Neural progenitor cell (in vitro differentiated cells): ENCODE measurements around the gene HMG20A. TPM values are rescaled to one million over a fixed set of nuclear protein-coding genes. Genes with fewer than 3 reads are reported as not detected.

ENCODE experiments used
- DNase-seq: peaks from one replicate; pipeline ENCODE4 v3.0.0-alpha.2; 2016; ENCODE audit warnings: low spot score
- H2AFZ ChIP-seq: fragments of 200-600 bp; sonication (generic); replicated peaks from 2 replicates; pipeline ENCODE4 v1.6.1; 2016; ENCODE audit warnings: antibody characterized with exemption
- H3F3A ChIP-seq: fragments of 200-600 bp; sonication (generic); 2 replicates; pipeline ENCODE4 v1.6.1; 2016; ENCODE audit warnings: antibody characterized with exemption, low read depth
- H3K27ac ChIP-seq: fragments of 200-600 bp; sonication (generic); 2 replicates; pipeline ENCODE4 v1.5.1; 2016; ENCODE audit warnings: mild to moderate bottlenecking
- H3K27me3 ChIP-seq: fragments of 200-600 bp; sonication (generic); 2 replicates; pipeline ENCODE4 v1.6.1; 2016; ENCODE audit warnings: mild to moderate bottlenecking, moderate library complexity
- H3K36me3 ChIP-seq: fragments of 200-600 bp; sonication (generic); 2 replicates; pipeline ENCODE4 v1.5.1; 2016
- H3K4me1 ChIP-seq: fragments of 200-600 bp; sonication (generic); 2 replicates; pipeline ENCODE4 v1.6.1; 2016; ENCODE audit warnings: mixed run types
- H3K4me2 ChIP-seq: fragments of 200-600 bp; sonication (generic); 2 replicates; pipeline ENCODE4 v1.6.1; 2016
- H3K4me3 ChIP-seq: fragments of 200-600 bp; sonication (generic); 2 replicates; pipeline ENCODE4 v1.5.1; 2016
- H3K79me2 ChIP-seq: fragments of 200-600 bp; sonication (generic); 2 replicates; pipeline ENCODE4 v1.6.1; 2016; ENCODE audit warnings: low read depth
- H3K9ac ChIP-seq: fragments of 200-600 bp; sonication (generic); 2 replicates; pipeline ENCODE4 v1.6.1; 2016
- H3K9me3 ChIP-seq: fragments of 200-600 bp; sonication (generic); 2 replicates; pipeline ENCODE4 v1.5.1; 2016; ENCODE audit warnings: low read depth
- H4K20me1 ChIP-seq: fragments of 200-600 bp; sonication (generic); 2 replicates; pipeline ENCODE4 v1.6.1; 2016; ENCODE audit warnings: low read depth
- H3K27ac Mint-ChIP-seq: 3 replicates; pipeline ENCODE4 v1.8.0; 2021; ENCODE audit warnings: mixed read lengths
- H3K27me3 Mint-ChIP-seq: 2 replicates; pipeline ENCODE4 v1.8.0; 2022; ENCODE audit warnings: low read depth, mild to moderate bottlenecking, inconsistent platforms, moderate library complexity, mixed read lengths; ENCODE audit not compliant: insufficient read depth
- H3K36me3 Mint-ChIP-seq: 3 replicates; pipeline ENCODE4 v1.8.0; 2021; ENCODE audit warnings: mixed read lengths
- H3K4me1 Mint-ChIP-seq: 3 replicates; pipeline ENCODE4 v1.8.0; 2021; ENCODE audit warnings: mixed read lengths
- H3K4me3 Mint-ChIP-seq: 3 replicates; pipeline ENCODE4 v1.8.0; 2021; ENCODE audit warnings: mild to moderate bottlenecking, moderate library complexity, mixed read lengths
- H3K9me3 Mint-ChIP-seq: 3 replicates; pipeline ENCODE4 v1.8.0; 2020; ENCODE audit warnings: mixed read lengths
- EZH2 ChIP-seq: fragments of 200-600 bp; sonication (generic); IDR thresholded peaks from 2 replicates; pipeline ENCODE4 v1.6.1; 2017; ENCODE audit warnings: antibody characterized with exemption, mild to moderate bottlenecking, moderate library complexity
- EZH2phosphoT487 ChIP-seq: fragments of 200-600 bp; sonication (generic); IDR thresholded peaks from 2 replicates; pipeline ENCODE4 v1.6.1; 2017; ENCODE audit warnings: antibody characterized with exemption
- total RNA-seq: library from RNA; depleted of rRNA; stranded (reverse); fragments of >200 nt; gene quantifications from 2 replicates; pipeline ENCODE4 v1.2.3, GENCODE V29; 2015; ENCODE audit warnings: low replicate concordance
- TF ChIP-seq, protein P1 (sequence below): fragments of 200-600 bp; sonication (generic); IDR thresholded peaks from 2 replicates; pipeline ENCODE4 v1.5.1; 2017; ENCODE audit warnings: antibody characterized with exemption, mild to moderate bottlenecking

Gene HMG20A
- total RNA-seq, 1 donor from 2014 or later = 75.6 TPM

DNA sequence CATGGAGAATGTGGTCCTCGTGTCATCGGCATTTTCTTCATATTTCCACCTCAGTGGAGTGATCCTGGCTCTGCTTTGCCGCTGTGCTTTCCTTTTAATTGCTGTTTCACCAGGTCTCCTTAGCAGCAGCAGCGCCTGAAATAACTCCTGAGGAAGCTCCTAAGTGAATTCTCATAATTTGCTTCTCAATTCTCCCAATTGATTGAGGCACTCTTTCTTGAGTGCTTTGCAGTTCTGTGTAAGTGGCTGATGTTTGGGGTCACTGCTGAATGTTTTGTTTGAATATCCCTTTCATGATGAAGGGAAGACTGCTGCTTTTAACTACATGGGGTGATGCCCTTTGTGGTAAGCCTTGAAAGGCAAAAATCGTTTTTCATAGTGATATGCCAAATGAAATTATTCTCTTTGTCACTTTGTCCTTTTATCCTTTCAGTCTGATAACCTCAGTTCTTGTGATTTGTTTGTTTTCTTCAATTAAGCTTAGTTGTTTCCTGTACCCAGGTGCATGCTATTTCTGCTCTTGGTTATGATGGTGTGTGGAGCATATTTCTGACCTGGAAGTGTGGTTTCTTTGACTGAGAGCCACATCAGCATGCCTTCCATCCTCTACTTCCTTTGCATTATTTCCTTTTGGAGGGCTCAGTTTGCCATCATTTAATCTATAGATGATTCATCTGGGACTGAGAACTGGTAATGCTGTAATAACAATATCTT is 36.7 kb downstream of the HMG20A start:
- TF ChIP-seq, protein P1, sequence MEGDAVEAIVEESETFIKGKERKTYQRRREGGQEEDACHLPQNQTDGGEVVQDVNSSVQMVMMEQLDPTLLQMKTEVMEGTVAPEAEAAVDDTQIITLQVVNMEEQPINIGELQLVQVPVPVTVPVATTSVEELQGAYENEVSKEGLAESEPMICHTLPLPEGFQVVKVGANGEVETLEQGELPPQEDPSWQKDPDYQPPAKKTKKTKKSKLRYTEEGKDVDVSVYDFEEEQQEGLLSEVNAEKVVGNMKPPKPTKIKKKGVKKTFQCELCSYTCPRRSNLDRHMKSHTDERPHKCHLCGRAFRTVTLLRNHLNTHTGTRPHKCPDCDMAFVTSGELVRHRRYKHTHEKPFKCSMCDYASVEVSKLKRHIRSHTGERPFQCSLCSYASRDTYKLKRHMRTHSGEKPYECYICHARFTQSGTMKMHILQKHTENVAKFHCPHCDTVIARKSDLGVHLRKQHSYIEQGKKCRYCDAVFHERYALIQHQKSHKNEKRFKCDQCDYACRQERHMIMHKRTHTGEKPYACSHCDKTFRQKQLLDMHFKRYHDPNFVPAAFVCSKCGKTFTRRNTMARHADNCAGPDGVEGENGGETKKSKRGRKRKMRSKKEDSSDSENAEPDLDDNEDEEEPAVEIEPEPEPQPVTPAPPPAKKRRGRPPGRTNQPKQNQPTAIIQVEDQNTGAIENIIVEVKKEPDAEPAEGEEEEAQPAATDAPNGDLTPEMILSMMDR = no peak
- no peak for TF ChIP-seq EZH2phosphoT487
- TF ChIP-seq EZH2 = no peak
- no peaks in the 10 kb centered on the region for H3K27me3 ChIP-seq
- no peak overlapping the region for H3K4me2 ChIP-seq
- Mint-ChIP-seq H3K27me3 (no peaks in the 10 kb centered on the region), H3K4me3 (no peak overlapping the region), H3K36me3 (peaks cover 21% of the 10 kb centered on the region), H3K27ac (no peak overlapping the region), H3K4me1 (peaks cover 11% of the 10 kb centered on the region), H3K9me3 (no peaks in the 10 kb centered on the region)
- no peaks in the 10 kb centered on the region for H3K4me1 ChIP-seq
- no peak overlapping the region for H3K9ac ChIP-seq
- H3F3A ChIP-seq = no peaks in the 10 kb centered on the region
- no peaks in the 10 kb centered on the region for H3K36me3 ChIP-seq
- no peaks in the 10 kb centered on the region for H4K20me1 ChIP-seq
- no peak for DNase-seq
- H2AFZ ChIP-seq = no peak overlapping the region
- H3K79me2 ChIP-seq = peaks cover 12% of the 10 kb centered on the region
- H3K4me3 ChIP-seq = no peak overlapping the region
- H3K9me3 ChIP-seq = no peaks in the 10 kb centered on the region
- no peak overlapping the region for H3K27ac ChIP-seq

DNA sequence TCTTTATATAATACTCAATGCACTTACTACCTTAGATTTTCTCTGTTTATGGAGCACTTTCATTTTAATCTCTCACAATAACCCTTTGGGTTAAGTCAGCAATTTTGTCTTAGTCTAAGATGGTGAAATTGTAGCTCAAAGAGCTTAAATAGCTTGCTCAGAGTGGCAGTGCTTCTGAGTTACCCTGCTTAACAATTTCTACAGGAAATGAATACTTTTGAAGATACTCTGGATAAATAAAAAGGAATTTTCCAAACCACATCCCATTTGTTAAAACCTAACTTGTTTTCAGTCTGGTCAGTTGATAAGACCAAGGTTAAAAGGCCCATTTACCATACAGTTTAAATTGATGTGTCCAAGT is 37.2 kb downstream of the HMG20A start:
- H3K9me3 Mint-ChIP-seq = no peaks in the 10 kb centered on the region
- Histone ChIP-seq H3K36me3 (no peaks in the 10 kb centered on the region), H3K4me2 (no peak overlapping the region), H3K27ac (no peak overlapping the region), H3K9me3 (no peaks in the 10 kb centered on the region), H4K20me1 (no peaks in the 10 kb centered on the region), H3K4me1 (no peaks in the 10 kb centered on the region), H3K79me2 (peaks cover 12% of the 10 kb centered on the region), H2AFZ (no peak overlapping the region), H3K27me3 (no peaks in the 10 kb centered on the region), H3K4me3 (no peak overlapping the region), H3F3A (no peaks in the 10 kb centered on the region), H3K9ac (no peak overlapping the region)
- no peak overlapping the region for H3K27ac Mint-ChIP-seq
- peaks cover 11% of the 10 kb centered on the region for H3K4me1 Mint-ChIP-seq
- TF ChIP-seq EZH2 (no peak), EZH2phosphoT487 (no peak)
- TF ChIP-seq, protein P1 = no peak
- H3K36me3 Mint-ChIP-seq = peaks cover 20% of the 10 kb centered on the region
- H3K27me3 Mint-ChIP-seq = no peaks in the 10 kb centered on the region
- no peak for DNase-seq
- no peak overlapping the region for H3K4me3 Mint-ChIP-seq

DNA sequence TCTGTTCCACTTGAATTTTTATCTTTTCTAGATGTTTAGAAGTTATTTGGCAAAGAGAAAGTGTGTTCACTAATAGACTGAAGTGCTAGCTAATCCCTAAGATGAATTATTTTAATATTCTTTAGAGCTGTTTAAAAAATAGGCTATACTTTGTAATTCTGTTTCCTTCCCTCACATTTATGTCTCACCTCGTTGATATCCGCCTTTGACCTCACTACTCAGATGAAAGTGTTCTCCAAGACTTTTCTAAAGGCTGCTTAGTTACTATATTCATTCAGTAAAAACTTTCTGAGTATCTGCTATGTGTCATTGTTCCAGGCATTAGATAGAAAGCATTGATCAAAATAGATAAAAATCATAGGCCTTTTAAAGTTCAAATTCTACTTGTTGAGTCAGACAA is 38.3 kb downstream of the HMG20A start:
- Histone ChIP-seq H4K20me1 (no peaks in the 10 kb centered on the region), H3F3A (no peaks in the 10 kb centered on the region), H2AFZ (no peak overlapping the region), H3K9ac (no peak overlapping the region), H3K4me3 (no peak overlapping the region), H3K4me2 (no peak overlapping the region), H3K4me1 (no peaks in the 10 kb centered on the region), H3K79me2 (peaks cover 7% of the 10 kb centered on the region), H3K27me3 (no peaks in the 10 kb centered on the region), H3K36me3 (no peaks in the 10 kb centered on the region), H3K27ac (no peak overlapping the region), H3K9me3 (no peaks in the 10 kb centered on the region)
- Mint-ChIP-seq H3K9me3 (no peaks in the 10 kb centered on the region), H3K36me3 (peaks cover 20% of the 10 kb centered on the region), H3K27ac (no peak overlapping the region), H3K27me3 (no peaks in the 10 kb centered on the region), H3K4me1 (peaks cover 11% of the 10 kb centered on the region), H3K4me3 (no peak overlapping the region)
- TF ChIP-seq, protein P1 = no peak
- no peak for TF ChIP-seq EZH2
- no peak for TF ChIP-seq EZH2phosphoT487
- DNase-seq = no peak
